Glutamatergic neuron (in vitro differentiated cells): ENCODE measurements around the gene MXD4. TPM values are rescaled to one million over a fixed set of nuclear protein-coding genes. Genes with fewer than 3 reads are reported as not detected.

Experiments used
- DNase-seq: peaks from one replicate; pipeline ENCODE4 v3.0.0; 2022
- H3K27ac Mint-ChIP-seq: one replicate; pipeline ENCODE4 v1.8.0; 2020; ENCODE audit warnings: mild to moderate bottlenecking, mixed read lengths, inconsistent platforms; ENCODE audit not compliant: unreplicated experiment
- H3K27me3 Mint-ChIP-seq: one replicate; pipeline ENCODE4 v1.8.0; 2020; ENCODE audit warnings: mild to moderate bottlenecking, moderate library complexity, mixed read lengths, inconsistent platforms; ENCODE audit not compliant: unreplicated experiment
- H3K36me3 Mint-ChIP-seq: one replicate; pipeline ENCODE4 v1.8.0; 2020; ENCODE audit warnings: mild to moderate bottlenecking, mixed read lengths, inconsistent platforms; ENCODE audit not compliant: unreplicated experiment
- H3K4me1 Mint-ChIP-seq: one replicate; pipeline ENCODE4 v1.8.0; 2020; ENCODE audit warnings: mild to moderate bottlenecking, low read depth, mixed read lengths, inconsistent platforms; ENCODE audit not compliant: unreplicated experiment
- H3K4me3 Mint-ChIP-seq: one replicate; pipeline ENCODE4 v1.8.0; 2020; ENCODE audit warnings: mild to moderate bottlenecking, mixed read lengths, inconsistent platforms; ENCODE audit not compliant: unreplicated experiment
- H3K9me3 Mint-ChIP-seq: one replicate; pipeline ENCODE4 v1.8.0; 2020; ENCODE audit warnings: mild to moderate bottlenecking, moderate library complexity, mixed read lengths, inconsistent platforms; ENCODE audit not compliant: unreplicated experiment
- CTCF ChIP-seq: fragments of 200-600 bp; sonication (generic); IDR thresholded peaks from one replicate; pipeline ENCODE4 v1.5.0; 2021; ENCODE audit not compliant: partially characterized antibody, unreplicated experiment
- total RNA-seq: library from RNA; stranded (reverse); fragmentation: NEBNext Ultra II Directional; extraction: Animal tissue kit (Norgen Biotek cat#: 25700); gene quantifications from one replicate; pipeline ENCODE4 v1.2.1, GENCODE V29; 2021; ENCODE audit not compliant: unreplicated experiment

Gene MXD4
- total RNA-seq, 1 donor from 2014 or later = 143 TPM

- peaks cover 4% of the 10 kb centered on the region for H3K27me3 Mint-ChIP-seq
- DNase-seq = no peak
- H3K4me1 Mint-ChIP-seq = peaks cover 15% of the 10 kb centered on the region
- no peak for TF ChIP-seq CTCF
- peaks cover 6% of the 10 kb centered on the region for H3K9me3 Mint-ChIP-seq
- H3K27ac Mint-ChIP-seq = no peak overlapping the region
- H3K4me3 Mint-ChIP-seq = no peak overlapping the region
- H3K36me3 Mint-ChIP-seq = peaks cover 9% of the 10 kb centered on the region
Observed at GRCh38 chr4:2256781-2257191, 5.1 kb downstream of the MXD4 start.

GRCh38 chr4:2256156-2256731 lies 5.7 kb downstream of the MXD4 start:
- peaks cover 15% of the 10 kb centered on the region for H3K4me1 Mint-ChIP-seq
- no peak overlapping the region for H3K4me3 Mint-ChIP-seq
- H3K9me3 Mint-ChIP-seq = peaks cover 6% of the 10 kb centered on the region
- no peak for TF ChIP-seq CTCF
- no peak overlapping the region for H3K27ac Mint-ChIP-seq
- H3K36me3 Mint-ChIP-seq = peaks cover 9% of the 10 kb centered on the region
- peak; percentile 12 for DNase-seq
- peaks cover 4% of the 10 kb centered on the region for H3K27me3 Mint-ChIP-seq

- Mint-ChIP-seq H3K4me1 (peaks cover 15% of the 10 kb centered on the region), H3K27ac (no peak overlapping the region), H3K36me3 (peaks cover 9% of the 10 kb centered on the region), H3K4me3 (no peak overlapping the region), H3K9me3 (peaks cover 6% of the 10 kb centered on the region), H3K27me3 (peaks cover 4% of the 10 kb centered on the region)
- DNase-seq = no peak
- no peak for TF ChIP-seq CTCF
Observed at GRCh38 chr4:2255501-2256155, 6.3 kb downstream of the MXD4 start.

- H3K9me3 Mint-ChIP-seq = peaks cover 6% of the 10 kb centered on the region
- peaks cover 15% of the 10 kb centered on the region for H3K4me1 Mint-ChIP-seq
- peaks cover 4% of the 10 kb centered on the region for H3K27me3 Mint-ChIP-seq
- no peak overlapping the region for H3K27ac Mint-ChIP-seq
- H3K4me3 Mint-ChIP-seq = no peak overlapping the region
- H3K36me3 Mint-ChIP-seq = peaks cover 9% of the 10 kb centered on the region
- DNase-seq = no peak
- TF ChIP-seq CTCF = no peak
Observed at GRCh38 chr4:2254665-2255500, 7.0 kb downstream of the MXD4 start.
